K562 (cell line): ENCODE measurements around the gene C8A. TPM values are rescaled to one million over a fixed set of nuclear protein-coding genes. Genes with fewer than 3 reads are reported as not detected.

Experiments used
- ATAC-seq: fragments of 200-7000 bp; cut with Tn5 transposase; 3 replicates; pipeline ENCODE4 v1.9.1; 2020; ENCODE audit warnings: moderate library complexity
- BruUV-seq: library from RNA; stranded (reverse); fragments of 400-500 nt; replicated peaks from 2 replicates; lab custom pipeline; 2021; lab: Mats Ljungman, UMichigan
- CTCF ChIA-PET: fragments of 300-600 bp; formaldehyde crosslinking; extraction: SDS; loops from one replicate; lab custom pipeline; 2021; ENCODE audit warnings: low intra/inter-chr PET ratio; lab: Yijun Ruan, JAX
- POLR2A ChIA-PET: fragments of 300-600, 350-650 bp; sonication (Branson Sonifier 250); formaldehyde crosslinking; extraction: SDS; loops from one replicate; lab custom pipeline; 2021; ENCODE audit warnings: antibody characterized with exemption, inconsistent platforms; lab: Yijun Ruan, JAX
- DNase-seq, 4 experiments: peaks; one replicate each; pipeline versions ENCODE4 v3.0.0 to v3.0.0-alpha.2; 2011 to 2018; ENCODE audit warnings: low spot score in 3 of 4, mixed read lengths in 3 of 4; ENCODE audit errors: extremely low read depth in 1 of 4
- FAIRE-seq: peaks from 2 replicates; lab custom pipeline; 2011; peaks lifted over from hg19 to GRCh38; lab: Jason Lieb, UNC
- H2AFZ ChIP-seq: 2 replicates; pipeline ENCODE4 v1.6.0; 2011; ENCODE audit warnings: low read depth, low read length, control low read depth, inconsistent platforms
- H3K27ac ChIP-seq: fragments of 200-600 bp; 3 replicates; pipeline ENCODE4 v1.8.0; 2011; ENCODE audit warnings: low read depth, mild to moderate bottlenecking, control low read depth, inconsistent platforms, low read length, moderate library complexity, mixed read lengths; ENCODE audit errors: extremely low read depth
- H3K27me3 ChIP-seq, 2 experiments: fragments of 300-600 bp in 1 of 2; 2 replicates in 1 of 2; 3 replicates in 1 of 2; pipeline versions ENCODE4 v1.6.0 to v1.8.0; 2011; ENCODE audit warnings: inconsistent platforms in 2 of 2, low read length in 2 of 2, mild to moderate bottlenecking in 1 of 2, mixed read lengths in 1 of 2, moderate library complexity in 1 of 2; ENCODE audit not compliant: control insufficient read depth in 2 of 2, insufficient read depth in 2 of 2
- H3K36me3 ChIP-seq: fragments of 300-600 bp; 3 replicates; pipeline ENCODE4 v1.8.0; 2011; ENCODE audit warnings: mild to moderate bottlenecking, low read length, inconsistent platforms; ENCODE audit not compliant: control insufficient read depth, insufficient read depth
- H3K4me1 ChIP-seq, 2 experiments: fragments of 200-600 bp in 1 of 2; replicated peaks in 1 of 2; 2 replicates in 1 of 2; 3 replicates in 1 of 2; pipeline versions ENCODE4 v1.5.1 to v1.8.0; 2011; ENCODE audit warnings: inconsistent platforms in 2 of 2, low read length in 2 of 2, mild to moderate bottlenecking in 1 of 2, mixed read lengths in 1 of 2, moderate library complexity in 1 of 2; ENCODE audit not compliant: control insufficient read depth in 2 of 2, insufficient read depth in 2 of 2
- H3K4me2 ChIP-seq: 2 replicates; pipeline ENCODE4 v1.6.1; 2011; ENCODE audit warnings: low read length, control low read depth, inconsistent platforms, mixed read lengths; ENCODE audit not compliant: insufficient read depth
- H3K4me3 ChIP-seq: fragments of 200-600 bp; sonication (generic), shearing (Covaris generic); 2 replicates; pipeline ENCODE4 v1.5.1; 2016; ENCODE audit warnings: control low read depth, inconsistent platforms
- H3K79me2 ChIP-seq: fragments of 200-600 bp; 3 replicates; pipeline ENCODE4 v1.8.0; 2011; ENCODE audit warnings: low read length, inconsistent platforms; ENCODE audit not compliant: control insufficient read depth, insufficient read depth
- H3K9ac ChIP-seq, 2 experiments: 2 replicates each; pipeline versions ENCODE4 v1.6.0 to v1.6.1; 2011; ENCODE audit warnings: low read depth in 2 of 2, low read length in 2 of 2, control low read depth in 1 of 2, inconsistent platforms in 1 of 2, mild to moderate bottlenecking in 1 of 2, mixed read lengths in 1 of 2; ENCODE audit not compliant: insufficient read depth in 1 of 2
- H3K9me1 ChIP-seq: one replicate; pipeline ENCODE4 v1.6.0; 2011; ENCODE audit warnings: inconsistent platforms, mild to moderate bottlenecking, low read length, moderate library complexity; ENCODE audit not compliant: control insufficient read depth, insufficient read depth
- H3K9me3 ChIP-seq: replicated peaks from 2 replicates; pipeline ENCODE4 v1.5.1; 2011; ENCODE audit warnings: low read depth, low read length, inconsistent platforms; ENCODE audit not compliant: control insufficient read depth, insufficient read depth
- H4K20me1 ChIP-seq: replicated peaks from 2 replicates; pipeline ENCODE4 v1.6.1; 2011; ENCODE audit warnings: low read length, inconsistent platforms, mixed read lengths; ENCODE audit not compliant: control insufficient read depth, insufficient read depth
- CBFA2T3 ChIP-seq: fragments of 450-650 bp; IDR thresholded peaks from 2 replicates; pipeline ENCODE4 v1.6.1; 2017
- FOXM1 ChIP-seq, 2 experiments: fragments of 450-650 bp in 1 of 2; sonication (generic) in 1 of 2; formaldehyde crosslinking in 1 of 2; IDR thresholded peaks; 2 replicates each; pipeline versions ENCODE4 v1.6.1 to v1.9.0; 2017 to 2022; ENCODE audit warnings: low read depth in 2 of 2, mild to moderate bottlenecking in 2 of 2, missing genetic modification reagents in 1 of 2, moderate library complexity in 1 of 2
- GABPA ChIP-seq: fragments of 200-800 bp; sonication (Bioruptor generic); conservative IDR thresholded peaks from 2 replicates; pipeline ENCODE4 v1.6.1; 2016; ENCODE audit warnings: low read depth, missing genetic modification characterization, missing compliant biosample characterization
- HDAC8 ChIP-seq: fragments of 450-650 bp; IDR thresholded peaks from 2 replicates; pipeline ENCODE4 v1.6.1; 2016; ENCODE audit warnings: mild to moderate bottlenecking, missing genetic modification characterization, moderate library complexity, missing compliant biosample characterization
- MCM2 ChIP-seq: fragments of 450-650 bp; IDR thresholded peaks from 2 replicates; pipeline ENCODE4 v1.6.1; 2017; ENCODE audit warnings: low read depth, mild to moderate bottlenecking
- SAP30 ChIP-seq: fragments of 200-600 bp; sonication (generic); IDR thresholded peaks from 2 replicates; pipeline ENCODE4 v1.6.1; 2012; ENCODE audit warnings: borderline replicate concordance, low read depth, mild to moderate bottlenecking, moderate library complexity, low read length, control low read depth, inconsistent platforms; ENCODE audit not compliant: insufficient read depth, poor library complexity, severe bottlenecking
- SNAPC5 ChIP-seq: fragments of 250-450 bp; sonication (Bioruptor Pico); IDR thresholded peaks from 2 replicates; pipeline ENCODE4 v1.8.0; 2021; ENCODE audit warnings: moderate library complexity, mild to moderate bottlenecking, inconsistent platforms
- UBTF ChIP-seq, 2 experiments: IDR thresholded peaks; 2 replicates each; pipeline ENCODE4 v1.6.1; 2012; ENCODE audit warnings: improper control_type of control experiment in 2 of 2, low read depth in 2 of 2, low read length in 2 of 2, borderline replicate concordance in 1 of 2
- ZBTB43 ChIP-seq: sonication (generic); formaldehyde crosslinking; IDR thresholded peaks from 2 replicates; pipeline ENCODE4 v1.8.0; 2023; ENCODE audit warnings: mild to moderate bottlenecking, missing genetic modification reagents
- ZNF224 ChIP-seq: sonication (generic); formaldehyde crosslinking; IDR thresholded peaks from 2 replicates; pipeline ENCODE4 v1.8.0; 2022; ENCODE audit warnings: mild to moderate bottlenecking, missing genetic modification reagents
- ZNF395 ChIP-seq: fragments of 200-800 bp; sonication (Bioruptor generic); IDR thresholded peaks from 2 replicates; pipeline ENCODE4 v1.6.1; 2017; ENCODE audit warnings: missing genetic modification characterization, missing compliant biosample characterization
- ZNF561 ChIP-seq: fragments of 450-650 bp; formaldehyde crosslinking; conservative IDR thresholded peaks from 2 replicates; pipeline ENCODE4 v1.4.0; 2020; ENCODE audit warnings: mild to moderate bottlenecking, moderate library complexity
- WGBS: fragments of 100-300 bp; shearing (Covaris generic); methylation state at CpG from one replicate; pipeline ENCODE4 v1.1.6; 2016; ENCODE audit warnings: low coverage, mixed read lengths; ENCODE audit not compliant: insufficient coverage; ENCODE audit errors: missing lambda C conversion rate; 5-methylcytosine and 5-hydroxymethylcytosine counted together
- in situ Hi-C: fragments of 300-500 bp; cut with MboI; formaldehyde crosslinking; loops from 4 replicates; pipeline ENCODE4 v1.15.0; 2018; ENCODE audit warnings: inconsistent platforms, mixed read lengths
- intact Hi-C: fragments of 100-400 bp; cut with micrococcal nuclease; formaldehyde crosslinking; loops from 2 replicates; pipeline ENCODE4 v1.14.2; 2022
- polyA plus RNA-seq, 8 experiments: library from polyadenylated mRNA; depleted of rRNA in 4 of 8; stranded (reverse) in 5 of 8; unstranded in 3 of 8; fragments of >200 nt; fragmentation: Nextera tagmentation in 2 of 8; fragmentation: Illumina TruSeq in 1 of 8; extraction: Ambion mirVana in 2 of 8; extraction: Trizol in 1 of 8; gene quantifications; 2 replicates each; pipeline versions ENCODE4 v1.2.1 to v1.2.3, GENCODE V29; 2011 to 2014; ENCODE audit warnings: inconsistent platforms in 1 of 8, missing spikeins in 1 of 8
- total RNA-seq, 7 experiments: library from RNA; depleted of rRNA in 6 of 7; stranded (reverse); fragments of >200 nt in 6 of 7; fragmentation: Illumina TruSeq in 2 of 7; extraction: Trizol in 2 of 7; gene quantifications; 2 replicates each; pipeline versions ENCODE4 v1.2.1 to v1.2.3, GENCODE V29; 2011 to 2021; ENCODE audit warnings: low replicate concordance in 1 of 7
- TF ChIP-seq, protein P1 (sequence below): sonication (generic); formaldehyde crosslinking; IDR thresholded peaks from 2 replicates; pipeline ENCODE4 v1.8.1; 2022; ENCODE audit warnings: missing genetic modification reagents
- TF ChIP-seq, protein P2 (sequence below): fragments of 250-450 bp; sonication (Bioruptor Pico); IDR thresholded peaks from 2 replicates; pipeline ENCODE4 v1.8.0; 2022; ENCODE audit warnings: moderate library complexity, mild to moderate bottlenecking, inconsistent platforms

Gene C8A
- total and polyA plus RNA-seq, 9 of the 15 experiments (the other 6 are each of a cell fraction or from before 2014, with no cell fraction given), result 0.09 TPM; not detected in 8

DNA sequence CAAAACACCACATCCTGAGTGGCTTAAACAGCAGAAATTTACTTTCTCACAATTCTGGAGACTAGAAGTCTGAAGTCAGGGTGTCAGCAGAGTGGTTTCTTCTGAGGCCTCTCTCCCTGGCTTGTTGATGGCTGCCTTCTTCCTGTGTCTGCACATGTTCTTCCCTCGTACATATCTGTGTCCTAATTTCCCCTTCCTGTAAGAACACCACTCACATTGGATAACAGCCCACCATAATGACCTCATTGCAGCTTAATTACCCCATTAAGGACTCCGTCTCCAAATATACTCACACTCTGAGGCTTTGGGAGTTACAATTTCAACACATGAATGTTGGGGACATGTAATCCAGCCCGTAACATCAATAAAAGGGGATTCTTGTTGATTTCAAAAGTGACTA lies 23.4 kb downstream of the C8A start:
- BruUV-seq, result no TSS peak
- no peaks in the 10 kb centered on the region for H3K9me1 ChIP-seq
- FAIRE-seq, result no peak
- ATAC-seq, result no peak
- H3K36me3 ChIP-seq, result no peaks in the 10 kb centered on the region
- H3K79me2 ChIP-seq, result no peaks in the 10 kb centered on the region
- DNase-seq, result no peak
- no peak overlapping the region for H2AFZ ChIP-seq
- H3K27me3 ChIP-seq, result no peaks in the 10 kb centered on the region
- ChIA-PET CTCF (no interaction called here), POLR2A (no interaction called here)
- 12% methylated on average over 3 of the region's 3 CpGs for WGBS
- no peaks in the 10 kb centered on the region for H4K20me1 ChIP-seq
- no peak overlapping the region for H3K27ac ChIP-seq
- peaks cover 0 to 4% of the 10 kb centered on the region in 2 experiments; a peak in 1 of 5 replicates for H3K4me1 ChIP-seq
- H3K4me2 ChIP-seq, result no peak overlapping the region
- H3K9ac ChIP-seq, result no peak overlapping the region
- no peak overlapping the region for H3K4me3 ChIP-seq
- intact Hi-C loops (no loop called here), in situ Hi-C loops (no loop called here)
- no peaks in the 10 kb centered on the region for H3K9me3 ChIP-seq
- TF ChIP-seq HDAC8 (no peak), ZNF395 (no peak), SNAPC5 (CRISPR knock-in tag) (no peak), ZNF561 (no peak), MCM2 (no peak), ZNF224 (CRISPR knock-in tag) (no peak), UBTF (IDR thresholded peaks at IDR 0.05; ENCODE audit: borderline replicate concordance in 1 of 2, low read depth in 2 of 2, low read length in 2 of 2) (no peak), CBFA2T3 (no peak), FOXM1 (IDR thresholded peaks at IDR 0.05; ENCODE audit: low read depth) (no peak), FOXM1 (CRISPR knock-in tag; IDR thresholded peaks at IDR 0.05; ENCODE audit: low read depth) (no peak), ZBTB43 (CRISPR knock-in tag) (no peak), GABPA (tag) (no peak), SAP30 (no peak)
- TF ChIP-seq, protein P1, sequence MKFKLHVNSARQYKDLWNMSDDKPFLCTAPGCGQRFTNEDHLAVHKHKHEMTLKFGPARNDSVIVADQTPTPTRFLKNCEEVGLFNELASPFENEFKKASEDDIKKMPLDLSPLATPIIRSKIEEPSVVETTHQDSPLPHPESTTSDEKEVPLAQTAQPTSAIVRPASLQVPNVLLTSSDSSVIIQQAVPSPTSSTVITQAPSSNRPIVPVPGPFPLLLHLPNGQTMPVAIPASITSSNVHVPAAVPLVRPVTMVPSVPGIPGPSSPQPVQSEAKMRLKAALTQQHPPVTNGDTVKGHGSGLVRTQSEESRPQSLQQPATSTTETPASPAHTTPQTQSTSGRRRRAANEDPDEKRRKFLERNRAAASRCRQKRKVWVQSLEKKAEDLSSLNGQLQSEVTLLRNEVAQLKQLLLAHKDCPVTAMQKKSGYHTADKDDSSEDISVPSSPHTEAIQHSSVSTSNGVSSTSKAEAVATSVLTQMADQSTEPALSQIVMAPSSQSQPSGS, result no peak
- TF ChIP-seq, protein P2, sequence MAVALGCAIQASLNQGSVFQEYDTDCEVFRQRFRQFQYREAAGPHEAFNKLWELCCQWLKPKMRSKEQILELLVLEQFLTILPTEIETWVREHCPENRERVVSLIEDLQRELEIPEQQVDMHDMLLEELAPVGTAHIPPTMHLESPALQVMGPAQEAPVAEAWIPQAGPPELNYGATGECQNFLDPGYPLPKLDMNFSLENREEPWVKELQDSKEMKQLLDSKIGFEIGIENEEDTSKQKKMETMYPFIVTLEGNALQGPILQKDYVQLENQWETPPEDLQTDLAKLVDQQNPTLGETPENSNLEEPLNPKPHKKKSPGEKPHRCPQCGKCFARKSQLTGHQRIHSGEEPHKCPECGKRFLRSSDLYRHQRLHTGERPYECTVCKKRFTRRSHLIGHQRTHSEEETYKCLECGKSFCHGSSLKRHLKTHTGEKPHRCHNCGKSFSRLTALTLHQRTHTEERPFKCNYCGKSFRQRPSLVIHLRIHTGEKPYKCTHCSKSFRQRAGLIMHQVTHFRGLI, result no peak
